Activated T-helper 1 cell treated with Interleukin-2 at 50 U/mL for 16 hours (primary cell): ENCODE results near the gene POLG2.
A peak's percentile ranks its signal among the peaks of the same experiment; 100 is the strongest.
"Not testable (repeated sequence)": the region's sequence is repeated elsewhere in the genome, so short reads cannot be mapped to it uniquely, and the experiment has no call there.

Source experiments
- DNase-seq: peaks from one replicate; pipeline ENCODE4 v3.0.0-alpha.2; 2020; ENCODE audit warnings: low read depth

POLG2 gene

GRCh38 chr17:64505340-64506200, 8.7 kb upstream of the POLG2 start:
- peak; percentile 79 for DNase-seq

GRCh38 chr17:64504769-64505339, 8.0 kb upstream of the POLG2 start:
- no peak for DNase-seq

- no peak for DNase-seq
Measured at GRCh38 chr17:64503821-64504768, 7.2 kb upstream of the POLG2 start.

- no peak for DNase-seq
Measured at GRCh38 chr17:64503341-64503740, 6.5 kb upstream of the POLG2 start.

GRCh38 chr17:64502809-64503208, 6.0 kb upstream of the POLG2 start:
- no peak for DNase-seq

GRCh38 chr17:64502021-64502420, 5.2 kb upstream of the POLG2 start:
- DNase-seq: no peak

- DNase-seq: no peak
Measured at GRCh38 chr17:64500862-64501765, 4.3 kb upstream of the POLG2 start.

- DNase-seq: no peak
Measured at GRCh38 chr17:64500487-64500859, 3.6 kb upstream of the POLG2 start.

- no peak for DNase-seq
Measured at GRCh38 chr17:64499805-64500486, 3.1 kb upstream of the POLG2 start.

GRCh38 chr17:64498308-64499203, 1.7 kb upstream of the POLG2 start:
- no peak for DNase-seq

- DNase-seq: no peak
Measured at GRCh38 chr17:64497565-64498035, 746 bp upstream of the POLG2 start.

GRCh38 chr17:64496348-64496785, 487 bp downstream of the POLG2 start:
- no peak for DNase-seq

GRCh38 chr17:64495300-64495699, 1.6 kb downstream of the POLG2 start:
- DNase-seq: not testable (repeated sequence)

- no peak for DNase-seq
Measured at GRCh38 chr17:64494121-64494520, 2.7 kb downstream of the POLG2 start.

- DNase-seq: no peak
Measured at GRCh38 chr17:64492481-64493109, 4.3 kb downstream of the POLG2 start.

GRCh38 chr17:64491994-64492393, 4.9 kb downstream of the POLG2 start:
- no peak for DNase-seq

- no peak for DNase-seq
Measured at GRCh38 chr17:64491034-64491860, 5.6 kb downstream of the POLG2 start.

GRCh38 chr17:64488301-64488700, 8.6 kb downstream of the POLG2 start:
- DNase-seq: no peak
